Measurements from ENCODE around the gene VKORC1. TPM values are rescaled to one million over a fixed set of nuclear protein-coding genes. Genes with fewer than 3 reads are reported as not detected.
A peak's percentile ranks its signal among the peaks of the same experiment; 100 is the strongest.

The VKORC1 gene
- total RNA-seq, result 100 to 1,000 TPM in 3 of 4 donors, 10 to 100 TPM in 1; 93.6 to 119 (median 107) TPM

GRCh38 chr16:31094424-31095120 is at the start of gene VKORC1:
Gene VKORC1 (minus strand): TSS chr16:31094797. CDS start chr16:31094729, 68 bp downstream.
- no CpG with 5 or more reads among the region's 69 CpGs for WGBS, 2 donors (ENCODE audit: low coverage in 1 of 2)
- peak; percentile 97 for ATAC-seq
- TF ChIP-seq POLR2A (IDR thresholded peaks at IDR 0.05) (peak; percentile 43 to 62), EP300 (IDR thresholded peaks at IDR 0.05) (no peak), CTCF (IDR thresholded peaks at IDR 0.05) (peak in 3 of 4 experiments; percentile 5 to 24 (median 17)), POLR2AphosphoS5 (IDR thresholded peaks at IDR 0.05) (peak; percentile 85)
- Histone ChIP-seq H3K4me3 (peak within 1 kb of the TSS; percentile 51 to 86), H3K27me3 (no peaks in the 10 kb centered on the region), H3K36me3 (peaks cover 0 to 26% of the 10 kb centered on the region in 2 donors), H3K4me1 (peaks cover 0 to 28% (median 6%) of the 10 kb centered on the region in 3 donors), H3K9me3 (no peaks in the 10 kb centered on the region), H3K27ac (peak within 1 kb of the TSS; percentile 55 to 95 (median 86))

- 67 to 87% methylated on average over 1 to 5 of the region's 8 CpGs for WGBS, 2 donors (ENCODE audit: low coverage in 1 of 2)
- Histone ChIP-seq H3K27me3 (peaks cover 24% of the 10 kb centered on the region), H3K4me3 (no peak overlapping the region), H3K36me3 (no peaks in the 10 kb centered on the region), H3K9me3 (no peaks in the 10 kb centered on the region), H3K4me1 (peaks cover 0 to 35% (median 15%) of the 10 kb centered on the region in 3 donors), H3K27ac (no peak overlapping the region)
- no peak for TF ChIP-seq CTCF (IDR thresholded peaks at IDR 0.05)
- TF ChIP-seq POLR2AphosphoS5 (IDR thresholded peaks at IDR 0.05), result no peak
- TF ChIP-seq POLR2A (IDR thresholded peaks at IDR 0.05), result no peak
- no peak for ATAC-seq
These were observed 49.1 kb upstream of the VKORC1 start for GRCh38 chr16:31143694-31144148.

- Histone ChIP-seq H3K36me3 (no peaks in the 10 kb centered on the region), H3K27ac (peak overlapping the region in 3 of 4 donors; percentile 82 to 91 (median 86)), H3K4me3 (peak overlapping the region; percentile 33 to 62), H3K27me3 (peaks cover 18% of the 10 kb centered on the region), H3K4me1 (peaks cover 0 to 31% (median 15%) of the 10 kb centered on the region in 3 donors), H3K9me3 (no peaks in the 10 kb centered on the region)
- TF ChIP-seq POLR2A (IDR thresholded peaks at IDR 0.05) (no peak), POLR2AphosphoS5 (IDR thresholded peaks at IDR 0.05) (no peak), CTCF (IDR thresholded peaks at IDR 0.05) (no peak), EP300 (IDR thresholded peaks at IDR 0.05) (no peak)
- 47 to 93% methylated on average over 3 to 11 of the region's 22 CpGs for WGBS, 2 donors (ENCODE audit: low coverage in 1 of 2)
- ATAC-seq, result no peak
These were observed 48.6 kb upstream of the VKORC1 start for GRCh38 chr16:31143011-31143693.

- Histone ChIP-seq H3K27ac (peak overlapping the region; percentile 21 to 91 (median 84)), H3K36me3 (no peaks in the 10 kb centered on the region), H3K4me1 (peaks cover 0 to 30% (median 15%) of the 10 kb centered on the region in 3 donors), H3K4me3 (peak overlapping the region; percentile 33 to 62), H3K9me3 (no peaks in the 10 kb centered on the region), H3K27me3 (peaks cover 10% of the 10 kb centered on the region)
- ATAC-seq, result peak; percentile 94
- 1 to 2% methylated on average over 8 to 20 of the region's 89 CpGs for WGBS, 2 donors (ENCODE audit: low coverage in 1 of 2)
- TF ChIP-seq POLR2AphosphoS5 (IDR thresholded peaks at IDR 0.05), result peak; percentile 73
- peak in 3 of 4 experiments; percentile 98 to 100 (median 100) for TF ChIP-seq CTCF (IDR thresholded peaks at IDR 0.05)
- peak in 1 of 2 donors; percentile 2 for TF ChIP-seq POLR2A (IDR thresholded peaks at IDR 0.05)
- TF ChIP-seq EP300 (IDR thresholded peaks at IDR 0.05), result no peak
These were observed 47.8 kb upstream of the VKORC1 start for GRCh38 chr16:31142109-31143010.
